Stimulated activated CD4-positive, alpha-beta T cell treated with anti-CD3 and anti-CD28 coated beads, Interleukin-1b, Interleukin-23, amount 100 ng/mL, for 48 hours (primary cell): ENCODE measurements around the gene HS1BP3.
A peak's percentile ranks its signal among the peaks of the same experiment; 100 is the strongest.

ENCODE experiments used
- DNase-seq: peaks from one replicate; pipeline ENCODE4 v3.0.0-alpha.2; 2020

The HS1BP3 gene

GRCh38 chr2:20645301-20645701 lies 5.6 kb downstream of the HS1BP3 start:
- no peak for DNase-seq

- no peak for DNase-seq
These were observed 7.1 kb downstream of the HS1BP3 start for GRCh38 chr2:20643826-20644225.

GRCh38 chr2:20643060-20643459 lies 7.8 kb downstream of the HS1BP3 start:
- DNase-seq = no peak

GRCh38 chr2:20642055-20642971 lies 8.6 kb downstream of the HS1BP3 start:
- peak; percentile 74 for DNase-seq

- no peak for DNase-seq
These were observed 9.5 kb downstream of the HS1BP3 start for GRCh38 chr2:20641123-20641985.

GRCh38 chr2:20640411-20641122 lies 10.3 kb downstream of the HS1BP3 start:
- no peak for DNase-seq

- DNase-seq = no peak
These were observed 12.1 kb downstream of the HS1BP3 start for GRCh38 chr2:20638646-20639430.

GRCh38 chr2:20638014-20638413 lies 12.9 kb downstream of the HS1BP3 start:
- no peak for DNase-seq

GRCh38 chr2:20637147-20637546 lies 13.8 kb downstream of the HS1BP3 start:
- no peak for DNase-seq

GRCh38 chr2:20635675-20636584 lies 15.0 kb downstream of the HS1BP3 start:
- peak; percentile 52 for DNase-seq

GRCh38 chr2:20635113-20635510 lies 15.8 kb downstream of the HS1BP3 start:
- no peak for DNase-seq

GRCh38 chr2:20634507-20635112 lies 16.3 kb downstream of the HS1BP3 start:
- no peak for DNase-seq

- DNase-seq = no peak
These were observed 16.9 kb downstream of the HS1BP3 start for GRCh38 chr2:20633794-20634506.

- no peak for DNase-seq
These were observed 17.9 kb downstream of the HS1BP3 start for GRCh38 chr2:20633001-20633400.

- no peak for DNase-seq
These were observed 18.4 kb downstream of the HS1BP3 start for GRCh38 chr2:20632446-20632990.

- DNase-seq = no peak
These were observed 19.1 kb downstream of the HS1BP3 start for GRCh38 chr2:20631617-20632307.

- DNase-seq = no peak
These were observed 19.9 kb downstream of the HS1BP3 start for GRCh38 chr2:20630967-20631366.

- no peak for DNase-seq
These were observed 21.2 kb downstream of the HS1BP3 start for GRCh38 chr2:20629581-20630171.

GRCh38 chr2:20629181-20629580 lies 21.7 kb downstream of the HS1BP3 start:
- no peak for DNase-seq
